Sigmoid colon (tissue), 4 donors: Measurements from ENCODE around the gene R3HDM1.

Experiments used
- CTCF ChIP-seq, 4 experiments: fragments of 450-650 bp in 3 of 4; fragments of 200-600 bp in 1 of 4; IDR thresholded peaks; one replicate each; pipeline ENCODE4 v1.5.1; 2016 to 2019; ENCODE audit warnings: antibody characterized with exemption in 4 of 4, mild to moderate bottlenecking in 3 of 4, moderate library complexity in 2 of 4
- POLR2AphosphoS5 ChIP-seq, 4 donors: sonication (generic); formaldehyde crosslinking; IDR thresholded peaks; one replicate each; pipeline ENCODE4 v1.6.1; 2017; ENCODE audit warnings: antibody characterized with exemption in 4 of 4

- TF ChIP-seq POLR2AphosphoS5 (IDR thresholded peaks at IDR 0.05), result no peak
- TF ChIP-seq CTCF (IDR thresholded peaks at IDR 0.05), result no peak
Observed at GRCh38 chr2:135679125-135679524, 147.8 kb downstream of the R3HDM1 start.
